Type B pancreatic cell (in vitro differentiated cells): ENCODE results near the gene RICTOR. TPM values are rescaled to one million over a fixed set of nuclear protein-coding genes. Genes with fewer than 3 reads are reported as not detected.

Source experiments
- DNase-seq: peaks from one replicate; pipeline ENCODE4 v3.0.0; 2021; ENCODE audit warnings: mixed read lengths; ENCODE audit not compliant: unreplicated experiment; ENCODE audit errors: extremely low spot score
- H3K27ac Mint-ChIP-seq: 2 replicates; pipeline ENCODE4 v1.8.0; 2021; ENCODE audit warnings: mild to moderate bottlenecking, mixed read lengths
- H3K27me3 Mint-ChIP-seq: 2 replicates; pipeline ENCODE4 v1.8.0; 2021; ENCODE audit warnings: mixed read lengths
- H3K36me3 Mint-ChIP-seq: 2 replicates; pipeline ENCODE4 v1.8.0; 2021; ENCODE audit warnings: mixed read lengths
- H3K4me1 Mint-ChIP-seq: one replicate; pipeline ENCODE4 v1.8.0; 2021; ENCODE audit warnings: mixed read lengths; ENCODE audit not compliant: unreplicated experiment
- H3K4me3 Mint-ChIP-seq: 2 replicates; pipeline ENCODE4 v1.8.0; 2021; ENCODE audit warnings: mild to moderate bottlenecking, mixed read lengths
- H3K9me3 Mint-ChIP-seq: 2 replicates; pipeline ENCODE4 v1.8.0; 2021; ENCODE audit warnings: mixed read lengths
- CTCF ChIP-seq: fragments of 200-600 bp; sonication (generic); conservative IDR thresholded peaks from 2 replicates; pipeline ENCODE4 v1.5.0; 2021; ENCODE audit warnings: antibody characterized with exemption, mild to moderate bottlenecking
- total RNA-seq: library from RNA; stranded (reverse); gene quantifications from 2 replicates; pipeline ENCODE4 v1.2.1, GENCODE V29; 2021; ENCODE audit warnings: low replicate concordance

The RICTOR gene
- total RNA-seq, 1 donor from 2014 or later = 31.8 TPM

- Mint-ChIP-seq H3K4me1 (peaks cover 7% of the 10 kb centered on the region), H3K27me3 (peaks cover 6% of the 10 kb centered on the region), H3K27ac (no peak overlapping the region), H3K4me3 (no peak overlapping the region), H3K9me3 (no peaks in the 10 kb centered on the region), H3K36me3 (no peaks in the 10 kb centered on the region)
- TF ChIP-seq CTCF = no peak
- no peak for DNase-seq
Measured at GRCh38 chr5:39092581-39093351, 18.6 kb upstream of the RICTOR start.

GRCh38 chr5:39091940-39092580, 17.9 kb upstream of the RICTOR start:
- DNase-seq = no peak
- Mint-ChIP-seq H3K4me1 (peaks cover 7% of the 10 kb centered on the region), H3K9me3 (no peaks in the 10 kb centered on the region), H3K36me3 (no peaks in the 10 kb centered on the region), H3K27ac (no peak overlapping the region), H3K4me3 (no peak overlapping the region), H3K27me3 (peaks cover 6% of the 10 kb centered on the region)
- no peak for TF ChIP-seq CTCF

- H3K9me3 Mint-ChIP-seq = no peaks in the 10 kb centered on the region
- H3K4me1 Mint-ChIP-seq = no peaks in the 10 kb centered on the region
- H3K27me3 Mint-ChIP-seq = peaks cover 8% of the 10 kb centered on the region
Measured at GRCh38 chr5:39083968-39084367, 9.8 kb upstream of the RICTOR start.

GRCh38 chr5:39082995-39083394, 8.8 kb upstream of the RICTOR start:
- peaks cover 3% of the 10 kb centered on the region for H3K27me3 Mint-ChIP-seq
- TF ChIP-seq CTCF = no peak
- no peak overlapping the region for H3K27ac Mint-ChIP-seq
- DNase-seq = no peak
- H3K4me1 Mint-ChIP-seq = no peaks in the 10 kb centered on the region
- no peaks in the 10 kb centered on the region for H3K36me3 Mint-ChIP-seq
- H3K4me3 Mint-ChIP-seq = no peak overlapping the region
- H3K9me3 Mint-ChIP-seq = no peaks in the 10 kb centered on the region

More at GRCh38 chr5:39083968-39084367, 9.8 kb upstream of the RICTOR start:
- no peak overlapping the region for H3K27ac Mint-ChIP-seq
- DNase-seq = no peak
- H3K36me3 Mint-ChIP-seq = no peaks in the 10 kb centered on the region
- H3K4me3 Mint-ChIP-seq = no peak overlapping the region
- TF ChIP-seq CTCF = no peak

- no peak for DNase-seq
- Mint-ChIP-seq H3K36me3 (no peaks in the 10 kb centered on the region), H3K27me3 (peaks cover 10% of the 10 kb centered on the region), H3K4me1 (no peaks in the 10 kb centered on the region), H3K9me3 (no peaks in the 10 kb centered on the region), H3K4me3 (no peak overlapping the region), H3K27ac (no peak overlapping the region)
- peak; percentile 85 for TF ChIP-seq CTCF
Measured at GRCh38 chr5:39080597-39081204, 6.5 kb upstream of the RICTOR start.
